Measurements from ENCODE around the gene NR1I2.

The NR1I2 gene

DNA sequence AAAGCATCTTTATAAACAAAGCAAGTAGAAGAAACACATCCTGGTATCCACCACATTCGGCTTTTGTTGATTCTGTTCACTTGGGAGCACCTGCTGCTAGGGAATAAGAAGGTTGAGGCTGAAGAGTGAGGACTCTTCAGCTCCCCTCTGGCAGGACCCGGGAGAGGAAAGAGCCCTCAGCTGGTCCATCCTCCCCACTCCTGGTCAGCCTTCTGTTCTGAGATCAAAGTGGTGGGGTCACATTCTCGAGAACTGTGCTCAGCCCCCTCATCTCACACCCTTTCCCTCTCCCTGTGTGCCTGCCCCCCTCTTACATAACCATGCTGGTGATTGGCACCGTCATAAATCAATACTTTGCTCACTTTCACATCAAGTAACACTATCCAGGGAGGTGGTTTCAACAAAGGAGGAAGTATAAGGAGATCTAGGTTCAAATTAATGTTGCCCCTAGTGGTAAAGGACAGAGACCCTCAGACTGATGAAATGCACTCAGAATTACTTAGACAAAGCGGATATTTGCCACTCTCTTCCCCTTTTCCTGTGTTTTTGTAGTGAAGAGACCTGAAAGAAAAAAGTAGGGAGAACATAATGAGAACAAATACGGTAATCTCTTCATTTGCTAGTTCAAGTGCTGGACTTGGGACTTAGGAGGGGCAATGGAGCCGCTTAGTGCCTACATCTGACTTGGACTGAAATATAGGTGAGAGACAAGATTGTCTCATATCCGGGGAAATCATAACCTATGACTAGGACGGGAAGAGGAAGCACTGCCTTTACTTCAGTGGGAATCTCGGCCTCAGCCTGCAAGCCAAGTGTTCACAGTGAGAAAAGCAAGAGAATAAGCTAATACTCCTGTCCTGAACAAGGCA, at the start of gene NR1I2:
TSS of gene NR1I2 (plus strand) at position 772 of the 869 bp plus-strand sequence.
- DNase-seq (ENCODE audit: low read depth in 3 of 3), result no peak

DNA sequence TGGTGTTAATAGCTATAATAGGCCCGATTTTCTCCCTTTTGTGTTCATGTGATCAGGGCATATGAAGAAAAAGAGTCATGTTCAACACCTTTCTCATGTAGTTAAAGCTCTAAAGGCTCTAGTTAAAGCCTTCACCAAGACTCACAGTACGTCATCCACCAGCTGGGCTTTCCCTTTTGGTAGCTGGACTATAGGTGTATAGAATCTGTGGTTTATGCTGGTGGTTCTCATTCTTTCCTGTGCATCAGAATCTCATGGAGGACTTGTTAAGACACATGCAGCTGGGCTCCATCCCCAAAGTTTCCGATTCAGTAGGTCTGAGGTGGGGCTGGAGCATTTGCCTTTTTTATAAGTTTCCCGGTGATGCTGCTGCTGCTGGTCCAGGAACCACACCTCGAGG, 48.1 kb upstream of the NR1I2 start:
- DNase-seq (ENCODE audit: low read depth in 3 of 3), result no peak

DNA sequence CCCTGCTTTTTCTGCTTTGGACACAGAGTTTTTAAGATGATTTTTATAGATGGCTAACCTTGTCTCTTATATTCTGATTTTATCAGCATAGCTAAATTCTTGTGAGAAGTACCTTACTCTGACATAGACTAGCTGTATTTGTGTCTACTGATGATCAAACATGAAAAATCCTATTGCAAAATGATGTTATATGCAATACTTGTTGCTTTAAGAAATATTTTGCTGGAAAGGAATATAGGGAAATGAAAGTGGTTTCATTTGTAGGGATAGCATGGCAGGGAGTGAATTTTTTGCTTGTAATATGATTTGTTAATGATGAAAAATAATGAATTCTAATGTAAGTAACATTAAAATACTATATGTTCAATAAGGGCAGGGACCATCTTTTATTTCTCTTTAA, 43.2 kb upstream of the NR1I2 start:
- no peak for DNase-seq (ENCODE audit: low read depth in 3 of 3)

DNA sequence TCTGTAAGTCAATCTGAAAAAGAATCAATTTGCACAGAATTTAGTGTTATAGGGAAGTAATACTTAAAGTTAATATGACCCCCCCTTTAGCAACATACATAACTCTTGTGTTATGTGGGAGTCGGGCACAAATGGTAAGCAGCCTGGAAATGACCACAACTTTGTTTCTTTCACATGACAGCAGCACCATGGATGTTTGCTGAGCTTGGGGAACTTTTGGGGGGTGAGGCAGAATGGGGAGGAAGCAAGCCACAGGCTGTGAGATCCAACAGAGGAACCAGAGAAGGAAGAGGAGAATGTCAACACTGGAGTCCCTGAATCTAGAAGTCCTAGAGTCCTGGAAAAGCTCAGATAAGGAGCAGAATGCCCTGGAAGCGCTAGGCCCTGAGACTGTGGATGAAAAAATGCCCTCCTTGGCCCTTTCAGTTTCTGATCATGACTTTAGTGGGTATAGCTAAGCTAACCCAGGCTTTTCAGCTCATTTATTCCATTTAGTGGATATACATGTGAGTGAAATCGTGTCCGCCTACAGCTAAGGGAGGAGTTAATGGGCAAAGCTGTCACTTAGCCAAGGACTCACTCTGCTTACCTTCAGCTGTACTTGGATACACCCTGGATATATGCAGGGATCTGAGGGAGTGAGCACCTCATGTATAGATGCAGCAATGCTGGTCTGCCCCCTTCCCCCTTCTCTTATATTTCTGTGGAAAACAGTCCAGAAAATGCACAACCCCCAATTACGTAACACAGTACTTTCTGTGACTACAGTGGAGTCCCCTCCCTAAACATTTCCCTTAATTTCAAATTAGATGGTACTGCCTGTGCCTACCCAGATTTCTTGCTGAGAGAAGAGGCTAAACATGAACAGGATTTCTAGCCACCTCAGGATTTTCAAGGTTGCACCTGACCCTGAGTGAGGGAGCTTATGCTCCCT, 40.0 kb upstream of the NR1I2 start:
- no peak for DNase-seq (ENCODE audit: low read depth in 3 of 3)

DNA sequence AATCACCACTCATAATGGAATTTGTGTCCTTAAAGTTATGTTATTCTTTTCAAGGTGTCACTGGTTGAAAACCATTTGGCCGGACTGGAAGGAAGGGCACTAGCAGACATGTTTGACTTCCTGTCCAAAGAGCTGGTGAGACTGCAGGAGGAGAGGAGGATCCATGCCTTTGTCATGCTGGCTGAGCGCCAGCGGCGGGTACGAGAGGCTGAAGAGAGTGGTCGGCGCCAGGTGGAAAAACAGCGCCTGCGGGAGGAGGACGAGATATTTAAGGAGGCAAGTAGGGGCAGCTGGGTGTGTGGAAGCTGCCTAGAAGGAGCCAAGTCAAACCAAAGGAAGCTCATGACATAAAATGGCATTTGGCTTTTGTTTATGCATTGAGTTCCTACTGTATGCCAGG, 38.0 kb upstream of the NR1I2 start:
- DNase-seq (ENCODE audit: low read depth in 3 of 3), result no peak

DNA sequence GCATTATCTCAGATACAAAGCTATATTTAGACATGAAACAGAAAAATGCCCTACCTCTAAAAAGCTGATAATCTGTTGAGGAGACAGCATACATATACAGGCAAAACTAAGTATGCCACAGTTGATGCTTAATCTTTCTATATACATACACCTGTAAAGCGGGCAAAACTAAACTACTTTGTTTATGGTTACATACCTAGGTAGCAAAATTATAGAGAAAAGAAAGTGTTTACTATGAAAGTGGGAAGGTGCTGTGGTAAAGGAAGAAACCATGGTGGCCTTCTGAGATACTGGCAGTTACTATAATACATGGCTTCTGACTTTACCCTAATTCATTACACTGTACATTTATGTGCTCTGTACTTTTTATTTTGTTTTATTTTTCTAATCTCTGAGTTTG, 36.0 kb upstream of the NR1I2 start:
- DNase-seq (ENCODE audit: low read depth in 3 of 3), result no peak

DNA sequence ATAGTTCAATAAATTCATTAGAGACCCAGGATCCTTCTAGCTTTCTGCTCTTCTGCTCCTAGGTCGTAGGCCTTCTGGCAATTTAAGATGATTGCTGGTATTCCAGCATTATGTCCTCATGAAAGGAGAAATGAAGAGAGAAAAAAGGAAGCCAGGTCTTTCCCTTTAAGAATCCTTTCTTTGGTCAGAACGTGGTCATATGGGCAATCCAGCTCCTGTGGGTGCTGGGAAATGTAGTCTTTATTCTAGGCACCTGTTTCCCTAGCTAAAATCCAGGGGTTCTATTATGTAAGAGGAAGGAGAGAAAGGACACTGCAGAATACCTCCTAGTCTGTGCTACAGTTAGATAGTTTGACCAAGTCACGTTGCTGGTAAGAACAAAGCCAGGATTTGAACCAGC, 35.5 kb upstream of the NR1I2 start:
- DNase-seq (ENCODE audit: low read depth in 3 of 3), result no peak

DNA sequence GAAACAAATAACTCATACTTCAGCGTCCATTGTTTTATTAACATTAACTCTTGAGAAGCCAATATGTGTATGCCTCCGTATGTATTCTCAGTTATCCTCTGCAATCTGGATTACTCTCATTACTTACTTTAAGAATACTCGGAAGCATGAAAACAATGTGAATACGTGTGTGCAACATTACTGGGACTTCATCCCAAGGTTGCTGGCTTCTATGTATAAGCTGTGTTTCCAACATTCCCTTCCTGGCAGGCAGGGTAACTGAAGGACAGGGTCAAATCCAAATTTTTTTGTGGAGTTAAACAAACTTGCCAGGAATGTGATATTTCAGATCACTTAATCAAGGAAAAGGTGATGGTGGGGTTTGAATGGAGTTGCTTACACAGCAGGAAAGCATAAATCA, 34.5 kb upstream of the NR1I2 start:
- DNase-seq (ENCODE audit: low read depth in 3 of 3), result no peak

DNA sequence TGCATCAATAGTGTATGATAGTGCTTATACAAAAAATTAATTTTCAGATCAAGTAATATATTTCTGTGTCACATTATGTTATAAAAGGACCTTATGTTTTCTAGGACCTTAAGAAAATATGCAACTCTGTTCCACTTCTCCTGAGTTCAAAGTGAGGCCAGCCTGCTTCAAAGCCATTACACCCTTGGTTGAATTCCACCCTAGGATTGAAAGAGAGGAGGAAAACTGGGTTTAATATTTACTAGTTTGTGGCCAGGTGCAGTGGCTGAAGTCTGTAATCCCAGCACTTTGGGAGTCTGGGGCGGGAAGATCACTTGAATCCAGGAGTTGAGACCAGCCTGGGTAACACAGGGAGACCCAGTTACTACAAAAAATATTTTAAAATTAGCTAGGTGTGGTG, 32.9 kb upstream of the NR1I2 start:
- DNase-seq (ENCODE audit: low read depth in 3 of 3), result no peak

DNA sequence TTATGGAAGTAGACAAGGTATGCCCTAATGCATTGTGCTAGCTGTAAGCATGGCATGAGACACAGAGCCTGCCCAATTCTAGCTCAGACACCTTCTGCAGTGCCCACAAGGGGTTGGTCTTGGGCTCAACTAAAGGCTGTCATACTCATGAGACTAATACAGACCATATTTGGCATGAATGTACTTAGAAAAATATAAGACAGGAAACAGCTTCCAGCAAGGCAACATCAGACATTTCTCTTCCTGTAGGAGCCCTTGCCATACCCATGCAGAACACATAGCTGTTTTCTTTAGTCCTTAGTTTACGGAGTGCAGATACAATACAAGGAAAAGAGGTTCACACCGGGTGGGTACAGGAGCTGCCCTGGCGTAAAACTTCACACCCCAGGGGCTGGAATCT, 30.5 kb upstream of the NR1I2 start:
- no peak for DNase-seq (ENCODE audit: low read depth in 3 of 3)

DNA sequence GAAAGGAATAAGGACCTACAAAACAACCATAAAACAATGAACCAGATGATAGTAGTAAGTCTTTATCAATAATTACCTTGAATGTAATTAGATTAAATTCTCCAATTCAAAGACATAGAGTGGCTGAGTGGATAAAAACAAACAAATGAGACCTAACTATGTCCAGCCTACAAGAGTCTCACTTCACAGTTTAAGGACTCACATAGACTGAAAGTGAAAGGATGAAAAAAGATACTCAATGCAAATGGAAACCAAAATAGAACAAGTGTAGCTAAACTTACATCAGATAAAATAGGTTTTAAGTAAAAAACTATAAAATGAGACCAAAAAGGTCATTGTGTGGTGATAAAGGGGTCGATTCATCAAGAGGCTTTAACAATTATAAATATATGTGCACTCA, 21.9 kb upstream of the NR1I2 start:
- no peak for DNase-seq (ENCODE audit: low read depth in 3 of 3)

DNA sequence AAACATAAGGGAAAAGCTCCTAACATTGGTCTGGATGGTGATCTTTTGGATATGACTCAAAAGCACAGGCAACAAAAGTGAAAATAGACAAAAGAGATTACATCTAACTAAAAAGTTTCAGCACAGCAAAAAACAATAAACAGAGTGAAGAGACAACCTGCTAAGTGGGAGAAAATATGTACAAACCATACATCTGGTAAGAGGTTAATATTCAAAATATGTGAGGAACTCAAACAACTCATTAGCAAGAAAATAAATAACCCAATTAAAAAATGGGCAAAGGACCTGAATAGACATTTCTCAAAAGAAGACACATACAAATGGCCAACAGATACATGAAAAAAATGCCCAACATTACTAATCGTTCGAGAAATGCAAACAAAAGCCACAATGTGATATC, 19.0 kb upstream of the NR1I2 start:
- no peak for DNase-seq (ENCODE audit: low read depth in 3 of 3)

DNA sequence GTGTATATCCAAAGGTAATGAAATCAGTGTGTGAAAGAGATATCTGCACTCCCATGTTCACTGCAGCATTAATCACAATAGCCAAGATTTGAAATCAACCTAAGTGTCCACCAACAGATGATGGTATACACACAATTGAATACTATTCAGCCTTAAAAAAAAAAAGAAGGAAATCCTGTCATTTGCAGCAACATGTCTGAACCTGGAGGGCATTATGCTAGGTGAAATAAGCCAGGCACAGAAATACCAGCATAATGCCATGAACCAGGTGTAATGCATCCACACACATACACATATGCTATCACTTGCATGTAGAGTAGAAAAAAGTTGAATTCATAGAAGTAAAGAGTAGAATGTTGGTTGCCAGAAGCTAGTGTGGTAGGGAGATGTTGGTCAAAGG, 18.4 kb upstream of the NR1I2 start:
- DNase-seq (ENCODE audit: low read depth in 3 of 3), result no peak

DNA sequence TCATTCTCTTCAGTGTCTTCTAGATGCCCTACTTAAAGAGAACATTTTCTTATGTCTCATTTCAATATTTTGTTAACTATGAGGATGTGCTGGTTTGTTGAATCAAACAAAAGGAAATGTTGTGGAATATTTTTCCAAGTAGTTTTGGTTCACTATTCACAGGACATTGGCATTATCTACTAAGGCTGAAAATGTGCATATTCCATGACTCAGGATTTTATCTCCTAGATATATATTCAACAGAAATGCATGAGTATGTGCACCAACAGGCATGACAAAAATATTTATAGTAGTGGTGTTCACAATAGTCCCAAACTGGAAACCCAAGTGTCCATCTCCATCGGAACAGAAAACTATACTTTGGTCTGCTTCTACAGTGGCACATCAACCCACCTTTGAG, 16.7 kb upstream of the NR1I2 start:
- DNase-seq (ENCODE audit: low read depth in 3 of 3), result no peak

DNA sequence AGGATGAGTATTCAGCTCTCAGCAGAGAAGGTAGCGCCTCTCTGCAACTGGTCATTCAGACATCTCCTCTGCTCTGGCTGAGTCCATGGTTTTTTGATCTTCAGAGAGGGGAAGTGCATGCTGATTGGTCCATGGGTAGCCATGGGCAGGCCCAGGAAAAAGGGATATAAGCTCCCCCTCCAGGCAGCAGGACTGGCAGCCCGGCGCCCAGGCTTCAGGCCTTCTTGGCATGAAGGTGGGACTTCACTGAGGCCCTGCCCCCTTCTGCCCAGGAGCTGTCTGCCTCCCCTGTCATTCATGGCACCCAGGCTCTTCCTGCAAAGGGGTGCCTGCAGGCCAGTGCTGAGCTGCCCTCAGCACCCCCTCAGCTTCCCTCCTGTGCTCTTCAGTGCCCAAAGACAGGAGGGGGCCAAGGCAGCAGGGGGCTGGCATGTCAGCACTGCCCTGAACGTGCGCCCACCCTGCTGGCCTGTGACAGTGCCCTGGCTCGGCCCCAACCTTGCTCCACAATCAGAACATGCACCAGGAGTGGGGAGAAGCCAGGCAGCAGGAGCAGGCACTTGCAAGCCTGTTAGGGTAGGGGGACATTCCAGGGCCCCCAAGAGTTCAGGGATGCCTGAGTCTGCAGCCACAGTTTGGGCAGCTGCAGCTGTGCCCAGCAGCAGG, 13.8 kb upstream of the NR1I2 start:
- DNase-seq (ENCODE audit: low read depth in 3 of 3), result no peak

DNA sequence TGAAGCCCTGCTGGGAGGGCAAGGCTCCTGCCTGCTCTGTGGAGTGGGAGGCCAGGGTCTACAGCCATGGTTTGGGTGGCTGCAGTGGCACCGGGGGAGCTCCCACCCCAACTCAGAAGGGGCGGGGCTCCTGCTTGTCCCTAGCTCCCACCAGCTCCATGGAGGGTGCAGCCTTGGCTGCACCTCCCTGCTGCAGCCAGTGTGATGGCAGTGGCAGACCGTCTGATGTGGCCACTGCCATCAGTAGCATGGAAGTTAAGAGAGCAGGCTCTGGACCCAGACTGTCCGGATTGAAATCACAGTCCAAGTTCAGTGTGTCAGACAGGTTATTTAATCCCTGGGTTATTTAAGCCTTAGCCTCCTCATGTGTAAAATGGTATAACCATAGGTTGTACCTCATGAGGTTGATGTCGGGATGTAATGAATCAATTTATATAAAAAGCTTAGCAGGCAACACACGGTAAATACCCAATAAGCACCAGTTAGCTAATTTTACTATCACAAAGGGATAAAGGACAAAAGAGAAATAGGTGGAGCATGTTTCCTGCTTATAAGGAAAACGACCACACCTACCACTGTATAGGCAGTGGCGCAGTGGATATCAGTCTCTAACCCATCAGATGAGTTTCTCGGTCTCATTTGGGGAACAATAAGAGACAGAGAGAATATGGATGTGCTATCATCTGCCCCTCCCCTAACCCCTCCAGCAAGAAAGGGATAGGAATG, 13.1 kb upstream of the NR1I2 start:
- DNase-seq (ENCODE audit: low read depth in 3 of 3), result no peak

DNA sequence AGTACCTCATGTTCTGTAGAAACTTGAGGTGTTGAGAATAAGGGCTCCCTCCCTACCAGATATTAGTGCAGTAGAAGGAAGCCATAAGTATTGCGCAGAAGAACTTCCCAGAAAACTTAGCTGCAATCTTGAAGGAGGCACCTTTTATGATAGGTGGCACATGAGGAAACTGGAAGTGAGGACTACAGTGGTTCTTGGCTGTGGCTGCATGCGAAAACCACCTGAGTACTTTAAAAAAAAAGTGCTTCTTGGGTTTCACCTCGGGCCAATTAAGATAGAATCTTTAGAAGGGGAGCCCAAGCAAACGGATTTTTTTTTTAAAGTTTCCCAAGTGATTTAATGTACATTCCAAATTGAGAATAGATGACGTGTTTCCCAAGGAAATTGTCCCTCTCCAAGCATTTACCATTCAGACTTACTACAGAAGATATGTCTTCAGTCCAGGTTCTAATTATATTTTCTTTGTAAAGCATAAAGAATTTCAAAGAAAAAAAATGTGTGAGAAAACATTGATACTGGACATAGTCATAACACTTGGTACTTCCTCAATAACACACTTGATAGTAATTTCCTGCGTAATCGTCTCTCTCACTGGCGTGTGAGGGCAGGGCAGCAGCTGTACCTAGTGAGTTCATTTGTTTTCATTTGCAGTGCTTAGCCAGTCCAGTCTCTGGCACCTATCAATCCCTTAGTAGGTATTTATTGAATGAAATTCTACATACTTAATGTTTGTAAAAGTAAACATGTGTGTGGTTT, 12.3 kb upstream of the NR1I2 start:
- no peak for DNase-seq (ENCODE audit: low read depth in 3 of 3)

DNA sequence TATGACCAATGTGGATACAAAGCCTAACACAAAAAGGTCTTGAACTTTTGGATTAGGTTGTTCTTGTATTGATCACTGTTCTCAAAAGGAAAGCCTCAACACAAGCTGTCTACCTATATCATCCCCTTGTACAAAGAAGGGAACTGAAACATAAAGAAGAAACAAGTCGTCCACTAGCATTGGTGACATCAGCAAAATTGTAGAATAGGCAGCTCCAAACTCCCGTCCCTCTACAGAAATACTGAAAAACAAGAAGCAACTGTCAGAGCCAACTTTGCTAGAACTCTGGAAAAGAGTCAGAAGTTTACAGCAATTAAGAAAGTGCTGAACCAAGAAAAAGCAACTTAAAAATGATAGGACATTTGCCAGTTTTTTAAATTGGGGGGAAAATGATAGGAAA, 7.5 kb upstream of the NR1I2 start:
- no peak for DNase-seq (ENCODE audit: low read depth in 3 of 3)

DNA sequence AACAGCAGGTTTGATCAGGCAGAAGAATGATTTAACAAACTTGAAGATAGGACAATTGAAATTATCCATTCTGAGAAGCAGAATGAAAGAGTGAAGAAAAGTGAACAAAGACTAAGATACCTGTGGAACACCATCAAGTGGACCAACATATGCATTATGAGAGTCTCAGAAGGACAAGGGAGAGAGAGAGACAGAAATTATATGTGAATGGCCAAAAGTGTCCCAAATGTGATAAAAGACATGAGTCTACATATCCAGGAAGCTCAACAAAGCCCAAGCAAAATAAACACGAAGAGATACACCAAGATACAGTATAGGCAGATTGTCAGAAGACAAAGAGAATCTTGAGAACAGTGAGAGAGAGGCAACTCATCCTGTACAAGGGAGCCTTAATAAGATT, 5.6 kb upstream of the NR1I2 start:
- DNase-seq (ENCODE audit: low read depth in 3 of 3), result no peak

DNA sequence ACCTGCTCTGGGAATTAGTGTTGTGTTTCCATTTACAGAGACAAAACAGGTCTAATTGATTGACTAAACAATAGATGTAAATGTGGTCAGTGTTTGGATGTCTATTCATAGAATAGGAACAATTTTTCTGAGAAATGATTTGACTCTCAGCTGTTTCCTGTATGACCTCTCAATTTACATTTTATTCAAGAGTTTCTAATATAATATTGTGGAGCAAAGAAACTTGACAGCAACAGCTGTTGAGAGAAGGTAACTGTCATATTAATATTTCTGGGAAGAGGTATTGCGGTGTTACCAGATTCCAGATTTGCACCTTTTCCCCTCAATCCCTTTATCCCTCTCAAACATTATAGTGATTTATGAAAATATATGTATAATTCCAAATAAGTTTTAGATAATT, 3.7 kb upstream of the NR1I2 start:
- DNase-seq (ENCODE audit: low read depth in 3 of 3), result no peak

DNA sequence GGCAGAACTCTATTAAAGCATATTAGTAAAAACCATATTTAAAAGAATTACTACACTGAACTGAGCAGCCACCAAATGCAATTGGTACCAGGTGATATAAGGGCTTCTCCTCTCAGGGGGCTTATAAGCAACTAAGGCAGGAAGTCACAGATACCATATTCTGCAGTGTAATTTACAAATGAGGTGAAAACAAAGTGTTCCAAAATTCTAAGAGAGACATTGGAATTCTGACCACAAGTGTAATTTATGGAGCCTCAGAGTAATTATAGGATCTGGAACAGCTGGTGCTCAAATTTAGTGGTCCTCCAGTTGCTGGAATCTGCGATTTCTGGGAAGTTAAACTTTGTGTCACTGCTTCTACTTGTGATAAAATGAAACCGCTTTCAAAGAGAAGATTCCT, 3.1 kb upstream of the NR1I2 start:
- DNase-seq (ENCODE audit: low read depth in 3 of 3), result no peak
